ENCODE results near the gene SP110. TPM values are rescaled to one million over a fixed set of nuclear protein-coding genes. Genes with fewer than 3 reads are reported as not detected.

The SP110 gene
- total and polyA plus RNA-seq, 9 of the 15 experiments (the other 6 are each of a cell fraction or from before 2014, with no cell fraction given) = 3.6 to 11.0 (median 7.1) TPM

- Histone ChIP-seq H3K4me1 (replicated peaks in 1 of 2; ENCODE audit: control insufficient read depth in 2 of 2, insufficient read depth in 2 of 2, low read length in 2 of 2) (peaks cover 0 to 2% of the 10 kb centered on the region in 2 experiments; a peak in 3 of 5 replicates), H3K9me3 (replicated peaks; ENCODE audit: control insufficient read depth, insufficient read depth, low read depth, low read length) (no peaks in the 10 kb centered on the region), H4K20me1 (replicated peaks; ENCODE audit: control insufficient read depth, insufficient read depth, low read length) (no peaks in the 10 kb centered on the region), H3K9ac (ENCODE audit: insufficient read depth in 1 of 2, low read depth in 2 of 2, low read length in 2 of 2) (no peak overlapping the region), H3K4me2 (ENCODE audit: insufficient read depth, low read length) (no peak overlapping the region), H3K4me3 (no peak overlapping the region), H3K27me3 (ENCODE audit: control insufficient read depth in 2 of 2, insufficient read depth in 2 of 2, low read length in 2 of 2) (peaks cover 0 to 6% of the 10 kb centered on the region in 2 experiments; a peak in 3 of 5 replicates), H3K27ac (ENCODE audit: extremely low read depth, low read depth, low read length) (no peak overlapping the region), H3K79me2 (ENCODE audit: control insufficient read depth, insufficient read depth, low read length) (no peaks in the 10 kb centered on the region), H3K36me3 (ENCODE audit: control insufficient read depth, insufficient read depth, low read length) (no peaks in the 10 kb centered on the region), H3K9me1 (ENCODE audit: control insufficient read depth, insufficient read depth, low read length) (no peaks in the 10 kb centered on the region), H2AFZ (ENCODE audit: low read depth, low read length) (no peak overlapping the region)
- WGBS (ENCODE audit: insufficient coverage, low coverage, missing lambda C conversion rate) = 0% methylated on average over 2 of the region's 2 CpGs
- ATAC-seq = no peak
- CTCF ChIA-PET (ENCODE audit: low intra/inter-chr PET ratio) = no interaction called here
- TF ChIP-seq CHD1 (IDR thresholded peaks at IDR 0.05; ENCODE audit: low read length) = no peak
- POLR2A ChIA-PET = no interaction called here
- intact Hi-C loops (cut with micrococcal nuclease) = no loop called here
- DNase-seq (ENCODE audit: extremely low read depth in 1 of 4, low spot score in 3 of 4) = no peak
- BruUV-seq (replicated peaks) = no TSS peak
- no peak for FAIRE-seq
- in situ Hi-C loops (cut with MboI) = no loop called here
Measured at GRCh38 chr2:230166557-230167170, 53.1 kb downstream of the SP110 start.

GRCh38 chr2:230164139-230164538, 55.6 kb downstream of the SP110 start:
- 67% methylated on average over 1 of the region's 1 CpG for WGBS (ENCODE audit: insufficient coverage, low coverage, missing lambda C conversion rate)
- H3K79me2 ChIP-seq (ENCODE audit: control insufficient read depth, insufficient read depth, low read length) = no peaks in the 10 kb centered on the region
- no peaks in the 10 kb centered on the region for H3K9me3 ChIP-seq (replicated peaks; ENCODE audit: control insufficient read depth, insufficient read depth, low read depth, low read length)
- no peak overlapping the region for H3K27ac ChIP-seq (ENCODE audit: extremely low read depth, low read depth, low read length)
- no peak overlapping the region for H3K9ac ChIP-seq (ENCODE audit: insufficient read depth in 1 of 2, low read depth in 2 of 2, low read length in 2 of 2)
- no peaks in the 10 kb centered on the region for H4K20me1 ChIP-seq (replicated peaks; ENCODE audit: control insufficient read depth, insufficient read depth, low read length)
- BruUV-seq (replicated peaks) = no TSS peak
- no peak for FAIRE-seq
- H3K4me1 ChIP-seq (replicated peaks in 1 of 2; ENCODE audit: control insufficient read depth in 2 of 2, insufficient read depth in 2 of 2, low read length in 2 of 2) = peaks cover 0 to 2% of the 10 kb centered on the region in 2 experiments; a peak in 2 of 5 replicates
- ChIA-PET CTCF (ENCODE audit: low intra/inter-chr PET ratio) (no interaction called here), POLR2A (no interaction called here)
- intact Hi-C loops (cut with micrococcal nuclease) (loop anchor here (5.0 kb wide), 1 partner anchor 448 kb away; no protein-coding TSS in a partner anchor), in situ Hi-C loops (cut with MboI) (loop anchor here (5.0 kb wide), 1 partner anchor 157 kb away; no protein-coding TSS in a partner anchor)
- H3K27me3 ChIP-seq (ENCODE audit: control insufficient read depth in 2 of 2, insufficient read depth in 2 of 2, low read length in 2 of 2) = 0 out of 5 replicates have a peak, but pooled peaks cover 0 to under 1% of the 10 kb centered on the region in 2 experiments
- no peak for ATAC-seq
- H3K9me1 ChIP-seq (ENCODE audit: control insufficient read depth, insufficient read depth, low read length) = no peaks in the 10 kb centered on the region
- H3K4me2 ChIP-seq (ENCODE audit: insufficient read depth, low read length) = no peak overlapping the region
- no peak for DNase-seq (ENCODE audit: extremely low read depth in 1 of 4, low spot score in 3 of 4)
- H3K36me3 ChIP-seq (ENCODE audit: control insufficient read depth, insufficient read depth, low read length) = no peaks in the 10 kb centered on the region
- no peak overlapping the region for H3K4me3 ChIP-seq
- peak overlapping the region; percentile 82; the same call in 1 of the 2 replicates for H2AFZ ChIP-seq (ENCODE audit: low read depth, low read length)
- no peak for TF ChIP-seq PCBP2 (IDR thresholded peaks at IDR 0.05; ENCODE audit: low read depth, low read length, poor library complexity, severe bottlenecking)
- TF ChIP-seq UBTF (IDR thresholded peaks at IDR 0.05; ENCODE audit: borderline replicate concordance in 1 of 2, low read depth in 2 of 2, low read length in 2 of 2) = no peak
- TF ChIP-seq GATAD2A (IDR thresholded peaks at IDR 0.05) = no peak
- no peak for TF ChIP-seq ZKSCAN8 (CRISPR knock-in tag; IDR thresholded peaks at IDR 0.05)
- TF ChIP-seq TAL1 (IDR thresholded peaks at IDR 0.05) = no peak
- no peak for TF ChIP-seq NR1H2 (CRISPR knock-in tag; IDR thresholded peaks at IDR 0.05)
- no peak for TF ChIP-seq ZC3H8 (IDR thresholded peaks at IDR 0.05)
- TF ChIP-seq E2F3 (CRISPR knock-in tag; IDR thresholded peaks at IDR 0.05) = no peak
- TF ChIP-seq ESRRA (IDR thresholded peaks at IDR 0.05; ENCODE audit: borderline replicate concordance, low read depth) = no peak

All from K562 (cell line).